OCI-LY1 (cell line): Measurements from ENCODE around the gene EVC.

Source experiments
- EZH2 ChIP-seq: fragments of 200-600 bp; sonication (generic), shearing (Covaris generic); IDR thresholded peaks from 2 replicates; pipeline ENCODE4 v1.8.0; 2017; ENCODE audit warnings: borderline replicate concordance, mixed run types, mild to moderate bottlenecking, antibody characterized with exemption, low read length, moderate library complexity, mixed read lengths
- TF ChIP-seq, protein P1 (sequence below): fragments of 200-600 bp; sonication (generic), shearing (Covaris generic); IDR thresholded peaks from 2 replicates; pipeline ENCODE4 v1.5.1; 2017; ENCODE audit warnings: mild to moderate bottlenecking, antibody characterized with exemption, low read length, moderate library complexity, mixed read lengths

DNA sequence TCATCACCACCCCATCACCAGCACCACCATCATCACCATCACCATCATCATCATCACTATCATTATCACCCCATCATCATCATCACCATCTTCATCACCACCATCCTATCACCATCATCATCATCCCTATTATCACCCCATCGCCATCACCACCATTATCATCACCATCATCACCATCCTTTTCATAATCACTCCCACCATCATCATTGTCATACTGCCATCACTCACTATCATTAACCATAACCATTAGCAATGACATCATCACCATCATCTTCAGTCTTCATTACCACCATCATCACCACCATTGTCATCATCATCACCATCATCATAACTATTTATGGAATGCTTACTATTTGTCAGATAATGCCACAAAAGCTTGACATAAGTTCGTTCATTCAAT, 146.2 kb downstream of the EVC start:
- TF ChIP-seq EZH2 = no peak
- TF ChIP-seq, protein P1, sequence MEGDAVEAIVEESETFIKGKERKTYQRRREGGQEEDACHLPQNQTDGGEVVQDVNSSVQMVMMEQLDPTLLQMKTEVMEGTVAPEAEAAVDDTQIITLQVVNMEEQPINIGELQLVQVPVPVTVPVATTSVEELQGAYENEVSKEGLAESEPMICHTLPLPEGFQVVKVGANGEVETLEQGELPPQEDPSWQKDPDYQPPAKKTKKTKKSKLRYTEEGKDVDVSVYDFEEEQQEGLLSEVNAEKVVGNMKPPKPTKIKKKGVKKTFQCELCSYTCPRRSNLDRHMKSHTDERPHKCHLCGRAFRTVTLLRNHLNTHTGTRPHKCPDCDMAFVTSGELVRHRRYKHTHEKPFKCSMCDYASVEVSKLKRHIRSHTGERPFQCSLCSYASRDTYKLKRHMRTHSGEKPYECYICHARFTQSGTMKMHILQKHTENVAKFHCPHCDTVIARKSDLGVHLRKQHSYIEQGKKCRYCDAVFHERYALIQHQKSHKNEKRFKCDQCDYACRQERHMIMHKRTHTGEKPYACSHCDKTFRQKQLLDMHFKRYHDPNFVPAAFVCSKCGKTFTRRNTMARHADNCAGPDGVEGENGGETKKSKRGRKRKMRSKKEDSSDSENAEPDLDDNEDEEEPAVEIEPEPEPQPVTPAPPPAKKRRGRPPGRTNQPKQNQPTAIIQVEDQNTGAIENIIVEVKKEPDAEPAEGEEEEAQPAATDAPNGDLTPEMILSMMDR = no peak
